ENCODE results near the gene CDX1. TPM values are rescaled to one million over a fixed set of nuclear protein-coding genes. Genes with fewer than 3 reads are reported as not detected.

Gene CDX1
- total RNA-seq, 1 donor from 2014 or later, result not detected

- Histone ChIP-seq H3K4me3 (ENCODE audit: low read depth, low read length) (no peak within 1 kb of the TSS), H3K27me3 (ENCODE audit: control insufficient read depth, insufficient read depth, low read length) (peaks cover 35% of the 10 kb centered on the region), H3K36me3 (ENCODE audit: control insufficient read depth, insufficient read depth, low read length) (no peaks in the 10 kb centered on the region)
- no peak for TF ChIP-seq CTCF (IDR thresholded peaks at IDR 0.05; ENCODE audit: insufficient read depth, low read length, severe bottlenecking)
- FAIRE-seq, result no peak
- DNase-seq (ENCODE audit: low read depth), result no peak
These were observed 23.3 kb downstream of the CDX1 start, which contains the start of gene SLC6A7 for GRCh38 chr5:150189728-150190502. TSS of gene SLC6A7 (plus strand) at chr5:150190062. CDS start at chr5:150190328, 266 bp downstream.

GRCh38 chr5:150190503-150190979 lies 24.0 kb downstream of the CDX1 start:
- no peak overlapping the region for H3K4me3 ChIP-seq (ENCODE audit: low read depth, low read length)
- no peaks in the 10 kb centered on the region for H3K36me3 ChIP-seq (ENCODE audit: control insufficient read depth, insufficient read depth, low read length)
- DNase-seq (ENCODE audit: low read depth) (no peak), FAIRE-seq (no peak)
- H3K27me3 ChIP-seq (ENCODE audit: control insufficient read depth, insufficient read depth, low read length), result peaks cover 35% of the 10 kb centered on the region
- TF ChIP-seq CTCF (IDR thresholded peaks at IDR 0.05; ENCODE audit: insufficient read depth, low read length, severe bottlenecking), result no peak

- Histone ChIP-seq H3K4me3 (ENCODE audit: low read depth, low read length) (no peak overlapping the region), H3K36me3 (ENCODE audit: control insufficient read depth, insufficient read depth, low read length) (no peaks in the 10 kb centered on the region), H3K27me3 (ENCODE audit: control insufficient read depth, insufficient read depth, low read length) (peaks cover 35% of the 10 kb centered on the region)
- TF ChIP-seq CTCF (IDR thresholded peaks at IDR 0.05; ENCODE audit: insufficient read depth, low read length, severe bottlenecking), result no peak
- FAIRE-seq (no peak), DNase-seq (ENCODE audit: low read depth) (no peak)
These were observed 24.4 kb downstream of the CDX1 start for GRCh38 chr5:150190987-150191386.

- no peak for FAIRE-seq
- no peak for TF ChIP-seq CTCF (IDR thresholded peaks at IDR 0.05; ENCODE audit: insufficient read depth, low read length, severe bottlenecking)
- DNase-seq (ENCODE audit: low read depth), result no peak
- Histone ChIP-seq H3K36me3 (ENCODE audit: control insufficient read depth, insufficient read depth, low read length) (no peaks in the 10 kb centered on the region), H3K27me3 (ENCODE audit: control insufficient read depth, insufficient read depth, low read length) (peaks cover 36% of the 10 kb centered on the region), H3K4me3 (ENCODE audit: low read depth, low read length) (no peak overlapping the region)
These were observed 25.9 kb downstream of the CDX1 start for GRCh38 chr5:150192462-150192861.

GRCh38 chr5:150195736-150196485 lies 29.3 kb downstream of the CDX1 start:
- no peak for FAIRE-seq
- Histone ChIP-seq H3K36me3 (ENCODE audit: control insufficient read depth, insufficient read depth, low read length) (no peaks in the 10 kb centered on the region), H3K4me3 (ENCODE audit: low read depth, low read length) (no peak overlapping the region), H3K27me3 (ENCODE audit: control insufficient read depth, insufficient read depth, low read length) (peaks cover 16% of the 10 kb centered on the region)
- no peak for TF ChIP-seq CTCF (IDR thresholded peaks at IDR 0.05; ENCODE audit: insufficient read depth, low read length, severe bottlenecking)
- no peak for DNase-seq (ENCODE audit: low read depth)

Measured in bronchial epithelial cell (primary cell).